HG03571 (cell line): Measurements from ENCODE around the gene FOXG1.

Source experiments
- ATAC-seq: cut with Tn5 transposase; IDR thresholded peaks from one replicate; pipeline ENCODE4 v1.9.1; 2021; ENCODE audit not compliant: unreplicated experiment

FOXG1 gene

GRCh38 chr14:28774764-28775735, 8.5 kb downstream of the FOXG1 start:
- ATAC-seq = no peak

- ATAC-seq = no peak
Measured at GRCh38 chr14:28776482-28777266, 10.1 kb downstream of the FOXG1 start.

DNA sequence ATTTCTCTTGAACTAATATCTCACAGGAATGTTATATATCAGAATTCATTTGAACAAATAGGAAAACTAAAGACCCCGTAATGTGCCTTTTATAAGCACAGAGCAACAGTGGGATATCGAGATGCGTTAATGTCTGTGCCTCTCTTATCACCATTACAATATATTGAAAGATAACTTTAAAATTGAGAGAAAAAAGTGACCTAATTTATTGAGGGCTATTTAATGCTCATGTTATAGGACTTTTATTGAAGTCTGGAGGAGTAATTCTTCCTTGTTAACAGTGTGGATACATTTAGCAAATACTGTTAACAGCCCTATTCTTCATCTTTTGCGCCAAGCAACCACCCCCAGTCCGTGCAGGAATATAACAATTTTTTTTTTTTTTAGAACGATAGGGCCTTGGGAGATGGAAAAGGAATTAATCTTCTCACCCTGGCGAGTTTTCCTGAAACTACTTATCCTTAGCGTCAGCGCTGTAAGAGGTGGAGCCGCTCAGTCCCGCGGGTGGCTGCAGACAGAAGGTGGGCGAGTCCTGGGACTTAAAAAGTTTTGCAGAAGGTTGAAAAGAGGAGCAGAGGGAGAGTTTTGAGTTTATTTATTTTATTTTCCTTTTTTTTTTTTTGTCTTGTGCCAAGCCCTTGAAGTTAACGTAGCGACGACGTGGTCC, 11.0 kb downstream of the FOXG1 start:
- ATAC-seq = no peak

GRCh38 chr14:28778138-28779117, 11.8 kb downstream of the FOXG1 start:
- ATAC-seq = no peak

GRCh38 chr14:28779456-28779855, 12.9 kb downstream of the FOXG1 start:
- ATAC-seq = no peak

- no peak for ATAC-seq
Measured at GRCh38 chr14:28780843-28781820, 14.5 kb downstream of the FOXG1 start.

- no peak for ATAC-seq
Measured at GRCh38 chr14:28782301-28782700, 15.7 kb downstream of the FOXG1 start.

DNA sequence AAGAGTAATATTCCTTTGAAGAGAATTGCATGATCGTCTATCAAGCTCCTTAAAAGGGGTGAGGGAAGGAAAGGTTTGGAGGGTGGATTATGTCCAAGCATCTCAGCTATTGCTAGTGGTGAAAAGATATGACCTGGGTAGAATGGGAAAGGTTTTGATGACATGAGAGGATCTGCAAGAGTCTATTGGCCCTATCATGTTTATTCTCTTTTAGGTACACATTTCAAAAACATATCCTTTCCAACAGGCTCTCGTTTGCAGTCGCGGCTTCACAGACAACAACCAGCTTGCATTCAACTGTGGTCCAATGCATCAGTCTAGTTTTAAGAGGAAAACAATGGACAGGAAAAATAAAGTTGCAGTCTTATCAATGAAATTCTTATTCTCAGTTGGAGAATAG, 17.1 kb downstream of the FOXG1 start:
- ATAC-seq = no peak

DNA sequence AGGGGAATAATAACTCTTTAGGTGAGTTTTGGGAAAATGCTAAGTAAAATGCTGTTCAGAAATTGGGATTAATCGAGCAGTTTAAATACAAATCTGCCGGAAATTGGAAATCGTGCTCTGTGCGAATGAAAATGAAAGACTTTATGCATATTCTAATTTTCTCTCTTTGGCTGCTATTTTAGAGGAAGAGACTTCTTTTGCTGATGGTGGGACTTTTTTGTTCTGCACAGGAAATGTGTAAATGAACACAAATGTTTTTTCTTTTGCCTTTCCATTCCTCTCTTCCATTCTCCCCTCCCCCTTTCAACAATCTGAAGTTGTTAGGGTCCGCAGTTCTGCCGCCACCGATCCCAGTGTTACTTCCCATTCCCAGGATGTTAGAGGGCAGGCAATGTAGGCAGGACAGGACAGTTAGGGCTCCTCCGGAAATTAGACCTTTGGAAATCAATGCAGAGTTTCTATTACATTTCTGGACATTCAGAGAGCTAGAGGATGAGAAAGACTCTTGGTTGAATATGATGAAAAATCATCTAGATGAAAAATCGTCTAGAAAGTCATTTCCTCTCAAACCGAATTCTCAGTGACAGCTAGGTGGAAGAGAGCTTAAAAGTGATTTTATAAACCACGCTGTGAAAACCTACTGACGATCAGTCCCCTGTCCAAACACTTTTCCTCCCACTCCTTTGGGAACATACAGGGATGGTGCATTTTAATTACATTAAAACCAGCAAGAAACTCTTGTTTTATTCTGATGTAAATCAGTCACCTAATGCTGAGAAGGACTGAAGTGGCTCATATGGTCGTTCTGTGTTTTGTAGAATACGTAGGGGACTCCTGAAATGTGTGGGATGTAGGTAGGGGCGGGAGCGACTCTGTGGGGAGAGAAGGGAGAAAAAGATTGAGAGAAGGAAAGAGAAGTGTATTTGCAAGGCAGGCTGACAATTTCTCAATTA, 17.8 kb downstream of the FOXG1 start:
- ATAC-seq = no peak

GRCh38 chr14:28785096-28785952, 18.7 kb downstream of the FOXG1 start:
- ATAC-seq = no peak

- ATAC-seq = no peak
Measured at GRCh38 chr14:28807518-28807917, 40.9 kb downstream of the FOXG1 start.

GRCh38 chr14:28813810-28814209, 47.2 kb downstream of the FOXG1 start:
- no peak for ATAC-seq
